H9 (cell line): ENCODE measurements around the gene SHB. TPM values are rescaled to one million over a fixed set of nuclear protein-coding genes. Genes with fewer than 3 reads are reported as not detected.

Experiments
- DNase-seq: peaks from one replicate; pipeline ENCODE4 v3.0.0-alpha.2; 2017
- H2AFZ ChIP-seq: one replicate; pipeline ENCODE4 v1.6.1; 2013; ENCODE audit warnings: mild to moderate bottlenecking, low read length, control low read depth, moderate library complexity
- H2AK5ac ChIP-seq: 2 replicates; pipeline ENCODE4 v1.6.1; 2013; ENCODE audit warnings: low read length, control low read depth, mixed read lengths; ENCODE audit not compliant: insufficient read length
- H2BK120ac ChIP-seq: one replicate; pipeline ENCODE4 v1.6.1; 2013; ENCODE audit warnings: low read depth, mild to moderate bottlenecking, low read length, control low read depth, inconsistent platforms; ENCODE audit not compliant: poor library complexity, severe bottlenecking
- H2BK12ac ChIP-seq: 2 replicates; pipeline ENCODE4 v1.6.1; 2013; ENCODE audit warnings: low read length, control low read depth, mixed read lengths, low read depth; ENCODE audit not compliant: insufficient read length
- H2BK15ac ChIP-seq: 2 replicates; pipeline ENCODE4 v1.6.1; 2013; ENCODE audit warnings: low read depth, low read length, control low read depth
- H2BK20ac ChIP-seq: one replicate; pipeline ENCODE4 v1.6.1; 2013; ENCODE audit warnings: low read depth, mild to moderate bottlenecking, low read length, control low read depth, inconsistent platforms; ENCODE audit not compliant: poor library complexity, severe bottlenecking
- H2BK5ac ChIP-seq: 2 replicates; pipeline ENCODE4 v1.6.1; 2013; ENCODE audit warnings: low read length, control low read depth, mixed read lengths; ENCODE audit not compliant: insufficient read length
- H3K14ac ChIP-seq: 2 replicates; pipeline ENCODE4 v1.6.1; 2013; ENCODE audit warnings: low read length, control low read depth; ENCODE audit not compliant: insufficient read depth
- H3K18ac ChIP-seq: 2 replicates; pipeline ENCODE4 v1.6.1; 2013; ENCODE audit warnings: low read depth, mild to moderate bottlenecking, mixed read lengths, low read length, control low read depth; ENCODE audit not compliant: insufficient read length
- H3K23ac ChIP-seq: 2 replicates; pipeline ENCODE4 v1.6.1; 2013; ENCODE audit warnings: low read length, control low read depth, mixed read lengths, low read depth; ENCODE audit not compliant: insufficient read length
- H3K23me2 ChIP-seq: 2 replicates; pipeline ENCODE4 v1.6.1; 2013; ENCODE audit warnings: low read depth, mild to moderate bottlenecking, mixed read lengths, low read length, control low read depth; ENCODE audit not compliant: insufficient read length, poor library complexity, severe bottlenecking
- H3K27ac ChIP-seq: 2 replicates; pipeline ENCODE4 v1.5.1; 2013; ENCODE audit warnings: low read length, control low read depth, mixed read lengths, low read depth; ENCODE audit not compliant: insufficient read length
- H3K27me3 ChIP-seq: 2 replicates; pipeline ENCODE4 v1.6.1; 2013; ENCODE audit warnings: low read length, control low read depth, inconsistent platforms; ENCODE audit not compliant: insufficient read depth
- H3K4ac ChIP-seq: 2 replicates; pipeline ENCODE4 v1.6.1; 2013; ENCODE audit warnings: low read depth, mild to moderate bottlenecking, control low read depth, inconsistent platforms, low read length, moderate library complexity
- H3K4me1 ChIP-seq: 2 replicates; pipeline ENCODE4 v1.6.1; 2013; ENCODE audit warnings: low read length, control low read depth, inconsistent platforms; ENCODE audit not compliant: insufficient read depth
- H3K4me2 ChIP-seq: 2 replicates; pipeline ENCODE4 v1.6.1; 2013; ENCODE audit warnings: low read length, control low read depth, mixed read lengths; ENCODE audit not compliant: insufficient read length, insufficient read depth
- H3K56ac ChIP-seq: 2 replicates; pipeline ENCODE4 v1.6.1; 2013; ENCODE audit warnings: low read depth, mild to moderate bottlenecking, mixed read lengths, low read length, control low read depth; ENCODE audit not compliant: insufficient read length
- H3K79me1 ChIP-seq: 2 replicates; pipeline ENCODE4 v1.6.1; 2013; ENCODE audit warnings: low read depth, mild to moderate bottlenecking, moderate library complexity, low read length, control low read depth, inconsistent platforms; ENCODE audit not compliant: insufficient read depth, poor library complexity, severe bottlenecking
- H3K79me2 ChIP-seq: 2 replicates; pipeline ENCODE4 v1.6.1; 2013; ENCODE audit warnings: low read length, control low read depth, inconsistent platforms; ENCODE audit not compliant: insufficient read depth
- H3K9ac ChIP-seq: 2 replicates; pipeline ENCODE4 v1.6.1; 2013; ENCODE audit warnings: low read length, control low read depth, mixed read lengths; ENCODE audit not compliant: insufficient read length; ENCODE audit errors: extremely low read depth
- H3K9me3 ChIP-seq: one replicate; pipeline ENCODE4 v1.6.1; 2013; ENCODE audit warnings: low read depth, low read length, inconsistent platforms; ENCODE audit not compliant: control insufficient read depth
- H3T11ph ChIP-seq: one replicate; pipeline ENCODE4 v1.6.1; 2013; ENCODE audit warnings: mild to moderate bottlenecking, low read length, control low read depth, inconsistent platforms
- H4K20me1 ChIP-seq: one replicate; pipeline ENCODE4 v1.6.1; 2013; ENCODE audit not compliant: control insufficient read depth, insufficient read length, insufficient read depth
- H4K5ac ChIP-seq: 2 replicates; pipeline ENCODE4 v1.6.1; 2013; ENCODE audit warnings: low read depth, mild to moderate bottlenecking, mixed read lengths, low read length, control low read depth; ENCODE audit not compliant: insufficient read length
- H4K8ac ChIP-seq: replicated peaks from 2 replicates; pipeline ENCODE4 v1.6.1; 2013; ENCODE audit warnings: low read length, control low read depth, mixed read lengths, low read depth; ENCODE audit not compliant: insufficient read length
- H4K91ac ChIP-seq: 2 replicates; pipeline ENCODE4 v1.6.1; 2013; ENCODE audit warnings: low read depth, mild to moderate bottlenecking, moderate library complexity, mixed read lengths, low read length, control low read depth; ENCODE audit not compliant: insufficient read length
- H3K27ac Mint-ChIP-seq, 3 experiments: 2 replicates in 2 of 3; 3 replicates in 1 of 3; pipeline ENCODE4 v1.8.0; 2020 to 2021; ENCODE audit warnings: mixed read lengths in 3 of 3, mild to moderate bottlenecking in 1 of 3, moderate library complexity in 1 of 3
- H3K27me3 Mint-ChIP-seq: 2 replicates; pipeline ENCODE4 v1.8.0; 2021; ENCODE audit warnings: low read depth, mild to moderate bottlenecking, moderate library complexity, mixed read lengths
- H3K36me3 Mint-ChIP-seq, 3 experiments: 2 replicates in 2 of 3; 3 replicates in 1 of 3; pipeline ENCODE4 v1.8.0; 2020 to 2021; ENCODE audit warnings: low read depth in 3 of 3, mixed read lengths in 3 of 3; ENCODE audit not compliant: insufficient read depth in 1 of 3
- H3K4me1 Mint-ChIP-seq, 2 experiments: 2 replicates each; pipeline ENCODE4 v1.8.0; 2020; ENCODE audit warnings: mixed read lengths in 2 of 2
- H3K4me3 Mint-ChIP-seq, 2 experiments: 2 replicates in 1 of 2; 3 replicates in 1 of 2; pipeline ENCODE4 v1.8.0; 2020 to 2021; ENCODE audit warnings: mild to moderate bottlenecking in 2 of 2, mixed read lengths in 2 of 2, moderate library complexity in 1 of 2
- H3K9me3 Mint-ChIP-seq, 2 experiments: 2 replicates in 1 of 2; 3 replicates in 1 of 2; pipeline ENCODE4 v1.8.0; 2020; ENCODE audit warnings: mild to moderate bottlenecking in 2 of 2, mixed read lengths in 2 of 2, moderate library complexity in 1 of 2
- WGBS: extraction: QIAGEN DNeasy Blood & Tissue Kit; methylation state at CpG from one replicate; pipeline ENCODE4 v1.1.7; 2013; ENCODE audit warnings: missing lambda C conversion rate, low lambda C conversion rate, mixed read lengths; ENCODE audit not compliant: insufficient read length; ENCODE audit errors: extremely low coverage; 5-methylcytosine and 5-hydroxymethylcytosine counted together
- total RNA-seq: library from RNA; stranded (reverse); gene quantifications from 2 replicates; pipeline ENCODE4 v1.2.1, GENCODE V29; 2021
- TF ChIP-seq, protein P1 (sequence below): fragments of 200-600 bp; sonication (generic); conservative IDR thresholded peaks from 3 replicates; pipeline ENCODE4 v1.8.0; 2021; ENCODE audit warnings: antibody characterized with exemption, mild to moderate bottlenecking

SHB gene
- total RNA-seq, 1 experiment from 2014 or later, result 14.6 TPM

DNA sequence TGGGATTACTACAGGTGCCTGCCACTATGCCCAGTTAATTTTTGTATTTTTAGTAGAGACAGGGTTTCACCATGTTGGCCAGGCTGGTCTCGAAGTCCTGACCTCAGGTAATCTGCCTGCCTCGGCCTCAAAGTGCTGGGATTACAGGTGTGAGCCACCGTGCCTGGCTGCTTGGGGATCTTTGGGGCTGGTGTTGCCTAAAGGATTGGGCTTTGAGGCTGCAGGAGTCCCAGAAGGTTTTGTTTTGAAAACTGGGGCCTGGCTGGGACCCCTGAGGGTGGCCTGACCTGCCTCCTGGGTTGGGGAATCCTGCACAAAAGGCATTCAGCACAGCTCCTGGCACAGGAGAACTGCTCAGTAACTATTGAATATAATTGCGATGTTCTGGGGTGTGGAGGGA, 25.1 kb upstream of the SHB start:
- no peaks in the 10 kb centered on the region for H3K36me3 Mint-ChIP-seq
- TF ChIP-seq, protein P1, sequence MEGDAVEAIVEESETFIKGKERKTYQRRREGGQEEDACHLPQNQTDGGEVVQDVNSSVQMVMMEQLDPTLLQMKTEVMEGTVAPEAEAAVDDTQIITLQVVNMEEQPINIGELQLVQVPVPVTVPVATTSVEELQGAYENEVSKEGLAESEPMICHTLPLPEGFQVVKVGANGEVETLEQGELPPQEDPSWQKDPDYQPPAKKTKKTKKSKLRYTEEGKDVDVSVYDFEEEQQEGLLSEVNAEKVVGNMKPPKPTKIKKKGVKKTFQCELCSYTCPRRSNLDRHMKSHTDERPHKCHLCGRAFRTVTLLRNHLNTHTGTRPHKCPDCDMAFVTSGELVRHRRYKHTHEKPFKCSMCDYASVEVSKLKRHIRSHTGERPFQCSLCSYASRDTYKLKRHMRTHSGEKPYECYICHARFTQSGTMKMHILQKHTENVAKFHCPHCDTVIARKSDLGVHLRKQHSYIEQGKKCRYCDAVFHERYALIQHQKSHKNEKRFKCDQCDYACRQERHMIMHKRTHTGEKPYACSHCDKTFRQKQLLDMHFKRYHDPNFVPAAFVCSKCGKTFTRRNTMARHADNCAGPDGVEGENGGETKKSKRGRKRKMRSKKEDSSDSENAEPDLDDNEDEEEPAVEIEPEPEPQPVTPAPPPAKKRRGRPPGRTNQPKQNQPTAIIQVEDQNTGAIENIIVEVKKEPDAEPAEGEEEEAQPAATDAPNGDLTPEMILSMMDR, result no peak
- H3K27ac Mint-ChIP-seq, result no peak overlapping the region
- no peaks in the 10 kb centered on the region; the same call in 1 of the 2 replicates for H3K4me1 ChIP-seq
- H3K23ac ChIP-seq, result no peak overlapping the region
- H3K79me1 ChIP-seq, result no peaks in the 10 kb centered on the region
- H3K14ac ChIP-seq, result no peak overlapping the region
- H2BK15ac ChIP-seq, result no peak overlapping the region
- H2BK120ac ChIP-seq, result no peak overlapping the region
- no peak overlapping the region for H2BK5ac ChIP-seq
- no peak overlapping the region for H3K18ac ChIP-seq
- no CpG with 5 or more reads among the region's 4 CpGs for WGBS
- no peak overlapping the region for H4K8ac ChIP-seq
- H3K4me3 Mint-ChIP-seq, result no peak overlapping the region
- no peak overlapping the region for H3K9ac ChIP-seq
- H2BK12ac ChIP-seq, result no peak overlapping the region
- H3K9me3 ChIP-seq, result no peaks in the 10 kb centered on the region
- H4K20me1 ChIP-seq, result no peaks in the 10 kb centered on the region
- no peaks in the 10 kb centered on the region for H3K27me3 ChIP-seq
- no peak overlapping the region for H4K5ac ChIP-seq
- no peaks in the 10 kb centered on the region for H3K23me2 ChIP-seq
- H3K79me2 ChIP-seq, result no peaks in the 10 kb centered on the region
- no peak overlapping the region for H3T11ph ChIP-seq
- no peak overlapping the region for H2BK20ac ChIP-seq
- H3K27me3 Mint-ChIP-seq, result peaks cover 20% of the 10 kb centered on the region
- no peak overlapping the region for H2AFZ ChIP-seq
- H4K91ac ChIP-seq, result no peak overlapping the region
- no peaks in the 10 kb centered on the region for H3K9me3 Mint-ChIP-seq
- H2AK5ac ChIP-seq, result no peak overlapping the region
- H3K4ac ChIP-seq, result no peak overlapping the region
- H3K4me2 ChIP-seq, result no peak overlapping the region
- DNase-seq, result no peak
- no peak overlapping the region for H3K56ac ChIP-seq
- no peak overlapping the region for H3K27ac ChIP-seq
- peaks cover 21 to 28% of the 10 kb centered on the region in 2 experiments for H3K4me1 Mint-ChIP-seq
